Liver (tissue), 9 donors: ENCODE measurements around the gene CLGN. TPM values are rescaled to one million over a fixed set of nuclear protein-coding genes. Genes with fewer than 3 reads are reported as not detected.

Experiments used
- DNase-seq: peaks from one replicate; pipeline ENCODE4 v3.0.0-alpha.2; 2017; ENCODE audit warnings: low spot score
- H3K27ac ChIP-seq, 2 donors: one replicate each; pipeline ENCODE4 v1.7.0; 2013; ENCODE audit warnings: inconsistent platforms in 2 of 2, low read length in 2 of 2, control low read depth in 1 of 2, low read depth in 1 of 2, mild to moderate bottlenecking in 1 of 2
- H3K27me3 ChIP-seq, 4 donors: one replicate each; pipeline versions ENCODE4 v1.6.1 to v1.7.0; 2013; ENCODE audit warnings: low read length in 3 of 4, inconsistent platforms in 1 of 4, mild to moderate bottlenecking in 1 of 4, moderate library complexity in 1 of 4; ENCODE audit not compliant: control insufficient read depth in 4 of 4, insufficient read depth in 4 of 4
- H3K36me3 ChIP-seq, 4 donors: one replicate each; pipeline versions ENCODE4 v1.6.1 to v1.7.0; 2013; ENCODE audit warnings: low read length in 3 of 4, mild to moderate bottlenecking in 3 of 4, low read depth in 1 of 4, moderate library complexity in 1 of 4; ENCODE audit not compliant: control insufficient read depth in 4 of 4, insufficient read depth in 3 of 4
- H3K4me1 ChIP-seq, 4 donors: one replicate each; pipeline versions ENCODE4 v1.6.1 to v1.7.0; 2013; ENCODE audit warnings: low read length in 3 of 4, mild to moderate bottlenecking in 3 of 4, moderate library complexity in 1 of 4; ENCODE audit not compliant: control insufficient read depth in 4 of 4, insufficient read depth in 4 of 4
- H3K4me3 ChIP-seq, 3 donors: one replicate each; pipeline versions ENCODE4 v1.6.1 to v1.7.0; 2013; ENCODE audit warnings: low read length in 3 of 3, control low read depth in 1 of 3, low read depth in 1 of 3, mild to moderate bottlenecking in 1 of 3
- H3K9ac ChIP-seq, 2 donors: one replicate each; pipeline ENCODE4 v1.7.0; 2013; ENCODE audit warnings: low read length in 2 of 2, mild to moderate bottlenecking in 2 of 2, moderate library complexity in 2 of 2, control low read depth in 1 of 2, low read depth in 1 of 2
- H3K9me3 ChIP-seq, 4 donors: one replicate each; pipeline versions ENCODE4 v1.6.1 to v1.7.0; 2013; ENCODE audit warnings: low read length in 3 of 4; ENCODE audit not compliant: control insufficient read depth in 4 of 4
- CTCF ChIP-seq: fragments of 150-350 bp; IDR thresholded peaks from 2 replicates; pipeline ENCODE4 v1.5.1; 2017; ENCODE audit warnings: improper control_type of control experiment, low read depth, low read length; ENCODE audit not compliant: missing input control
- EGR1 ChIP-seq, 2 donors: IDR thresholded peaks; 2 replicates each; pipeline ENCODE4 v1.6.1; 2016 to 2018; ENCODE audit warnings: antibody characterized with exemption in 2 of 2, low read depth in 2 of 2
- FOXA1 ChIP-seq: IDR thresholded peaks from 2 replicates; pipeline ENCODE4 v1.6.1; 2016; ENCODE audit warnings: antibody characterized with exemption
- FOXA2 ChIP-seq: IDR thresholded peaks from 2 replicates; pipeline ENCODE4 v1.6.1; 2016; ENCODE audit warnings: antibody characterized with exemption
- GABPA ChIP-seq, 2 donors: IDR thresholded peaks in 1 of 2; conservative IDR thresholded peaks in 1 of 2; 2 replicates each; pipeline ENCODE4 v1.6.1; 2016; ENCODE audit warnings: antibody characterized with exemption in 2 of 2, mild to moderate bottlenecking in 1 of 2, moderate library complexity in 1 of 2
- HNF4A ChIP-seq, 2 donors: conservative IDR thresholded peaks; 2 replicates each; pipeline ENCODE4 v1.6.1; 2016; ENCODE audit warnings: antibody characterized with exemption in 2 of 2, mild to moderate bottlenecking in 2 of 2
- HNF4G ChIP-seq: IDR thresholded peaks from 2 replicates; pipeline ENCODE4 v1.6.1; 2016; ENCODE audit warnings: antibody characterized with exemption
- NR2F2 ChIP-seq: IDR thresholded peaks from 2 replicates; pipeline ENCODE4 v1.6.1; 2016; ENCODE audit warnings: antibody characterized with exemption
- RAD21 ChIP-seq, 2 donors: IDR thresholded peaks; 2 replicates each; pipeline ENCODE4 v1.6.1; 2016; ENCODE audit warnings: antibody characterized with exemption in 2 of 2, mild to moderate bottlenecking in 2 of 2
- REST ChIP-seq: IDR thresholded peaks from 2 replicates; pipeline ENCODE4 v1.6.1; 2016; ENCODE audit warnings: antibody characterized with exemption, mild to moderate bottlenecking
- RXRA ChIP-seq, 2 donors: IDR thresholded peaks; 2 replicates each; pipeline ENCODE4 v1.6.1; 2017 to 2018; ENCODE audit warnings: antibody characterized with exemption in 2 of 2, mild to moderate bottlenecking in 1 of 2
- SP1 ChIP-seq: IDR thresholded peaks from 2 replicates; pipeline ENCODE4 v1.6.1; 2018; ENCODE audit warnings: antibody characterized with exemption, mild to moderate bottlenecking
- TAF1 ChIP-seq: conservative IDR thresholded peaks from 2 replicates; pipeline ENCODE4 v1.6.1; 2016; ENCODE audit warnings: antibody characterized with exemption, mild to moderate bottlenecking
- WGBS: extraction: QIAGEN DNeasy Blood & Tissue Kit; methylation state at CpG from one replicate; pipeline ENCODE4 v1.1.7; 2013; 5-methylcytosine and 5-hydroxymethylcytosine counted together
- polyA plus RNA-seq, 2 donors: library from polyadenylated mRNA; stranded (reverse) in 1 of 2; unstranded in 1 of 2; fragments of 200-250 nt in 1 of 2; fragments of >200 nt in 1 of 2; fragmentation: Nextera tagmentation in 1 of 2; extraction: Ambion mirVana in 1 of 2; gene quantifications; one replicate each; pipeline versions ENCODE4 v1.2.1 to v1.2.3, GENCODE V29; 2013 to 2015
- total RNA-seq, 2 donors: library from RNA; depleted of rRNA; stranded (reverse); fragments of >200 nt; gene quantifications; one replicate each; pipeline ENCODE4 v1.2.3, GENCODE V29; 2014
- TF ChIP-seq, protein P1 (sequence below): IDR thresholded peaks from 2 replicates; pipeline ENCODE4 v1.6.1; 2016; ENCODE audit warnings: antibody characterized with exemption
- TF ChIP-seq, protein P2 (sequence below): IDR thresholded peaks from 2 replicates; pipeline ENCODE4 v1.6.1; 2016; ENCODE audit warnings: antibody characterized with exemption
- TF ChIP-seq, protein P3 (sequence below): IDR thresholded peaks from 2 replicates; pipeline ENCODE4 v1.6.1; 2016; ENCODE audit warnings: antibody characterized with exemption
- donor health status: healthy.
- donor health status: healthy.
- donor health status: healthy.
- donor health status: healthy.
- donor health status: healthy.

The CLGN gene
- total and polyA plus RNA-seq, 4 donors = 1.0 to 8.2 (median 5.0) TPM

DNA sequence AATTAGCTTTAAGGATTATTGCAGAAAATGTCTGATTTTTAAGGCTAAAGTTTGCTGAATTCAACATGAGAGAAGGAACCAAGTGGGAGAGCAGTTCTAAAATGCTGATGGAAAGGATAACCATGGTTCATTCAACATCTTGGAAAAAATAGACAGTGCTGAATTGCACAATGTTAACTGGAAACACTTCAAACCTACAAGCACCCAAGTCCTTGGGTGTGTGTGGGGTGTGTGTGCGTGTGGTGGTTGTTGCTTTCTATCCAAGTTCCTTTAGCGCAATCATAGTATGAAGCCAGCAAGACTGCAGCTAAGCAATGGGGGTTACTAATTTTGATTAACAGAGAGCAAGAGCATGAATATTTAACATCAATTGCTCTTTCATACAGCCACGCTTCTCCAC lies 83.3 kb downstream of the CLGN start:
- no peak overlapping the region for H3K9ac ChIP-seq
- no peak overlapping the region for H3K27ac ChIP-seq

More for the DNA sequence above, 83.3 kb downstream of the CLGN start:
- Histone ChIP-seq H3K27me3 (no peaks in the 10 kb centered on the region), H3K9me3 (no peaks in the 10 kb centered on the region), H3K4me3 (no peak overlapping the region), H3K36me3 (no peaks in the 10 kb centered on the region), H3K4me1 (peaks cover 0 to 5% (median 3%) of the 10 kb centered on the region in 4 donors)
- 94% methylated on average over 3 of the region's 3 CpGs for WGBS
- TF ChIP-seq RXRA (IDR thresholded peaks at IDR 0.05) (no peak), EGR1 (IDR thresholded peaks at IDR 0.05; ENCODE audit: low read depth in 2 of 2) (no peak), FOXA2 (no peak), HNF4A (conservative IDR thresholded peaks at IDR 0.05) (no peak), FOXA1 (no peak), REST (no peak), NR2F2 (no peak), SP1 (no peak), CTCF (no peak), RAD21 (IDR thresholded peaks at IDR 0.05) (no peak), HNF4G (no peak), TAF1 (no peak), GABPA (IDR thresholded peaks at IDR 0.05 in 1 of 2, conservative IDR thresholded peaks at IDR 0.05 in 1 of 2) (no peak)
- TF ChIP-seq, protein P1, sequence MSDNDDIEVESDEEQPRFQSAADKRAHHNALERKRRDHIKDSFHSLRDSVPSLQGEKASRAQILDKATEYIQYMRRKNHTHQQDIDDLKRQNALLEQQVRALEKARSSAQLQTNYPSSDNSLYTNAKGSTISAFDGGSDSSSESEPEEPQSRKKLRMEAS = no peak
- TF ChIP-seq, protein P2, sequence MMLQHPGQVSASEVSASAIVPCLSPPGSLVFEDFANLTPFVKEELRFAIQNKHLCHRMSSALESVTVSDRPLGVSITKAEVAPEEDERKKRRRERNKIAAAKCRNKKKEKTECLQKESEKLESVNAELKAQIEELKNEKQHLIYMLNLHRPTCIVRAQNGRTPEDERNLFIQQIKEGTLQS = no peak
- TF ChIP-seq, protein P3, sequence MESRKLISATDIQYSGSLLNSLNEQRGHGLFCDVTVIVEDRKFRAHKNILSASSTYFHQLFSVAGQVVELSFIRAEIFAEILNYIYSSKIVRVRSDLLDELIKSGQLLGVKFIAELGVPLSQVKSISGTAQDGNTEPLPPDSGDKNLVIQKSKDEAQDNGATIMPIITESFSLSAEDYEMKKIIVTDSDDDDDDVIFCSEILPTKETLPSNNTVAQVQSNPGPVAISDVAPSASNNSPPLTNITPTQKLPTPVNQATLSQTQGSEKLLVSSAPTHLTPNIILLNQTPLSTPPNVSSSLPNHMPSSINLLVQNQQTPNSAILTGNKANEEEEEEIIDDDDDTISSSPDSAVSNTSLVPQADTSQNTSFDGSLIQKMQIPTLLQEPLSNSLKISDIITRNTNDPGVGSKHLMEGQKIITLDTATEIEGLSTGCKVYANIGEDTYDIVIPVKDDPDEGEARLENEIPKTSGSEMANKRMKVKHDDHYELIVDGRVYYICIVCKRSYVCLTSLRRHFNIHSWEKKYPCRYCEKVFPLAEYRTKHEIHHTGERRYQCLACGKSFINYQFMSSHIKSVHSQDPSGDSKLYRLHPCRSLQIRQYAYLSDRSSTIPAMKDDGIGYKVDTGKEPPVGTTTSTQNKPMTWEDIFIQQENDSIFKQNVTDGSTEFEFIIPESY = no peak
- no peak for DNase-seq
